OCI-LY3 (cell line): ENCODE results near the gene TULP4.

Experiments
- H2AFZ ChIP-seq: fragments of 200-600, 300-600 bp; shearing (Covaris generic); 2 replicates; pipeline ENCODE4 v1.6.0; 2014; ENCODE audit warnings: antibody characterized with exemption, low read depth, low read length
- H3K27ac ChIP-seq: fragments of 200-600, 300-600 bp; sonication (generic); 2 replicates; pipeline ENCODE4 v1.5.1; 2014; ENCODE audit warnings: mild to moderate bottlenecking, low read length, moderate library complexity, mixed read lengths
- H3K27me3 ChIP-seq: fragments of 200-600, 300-600 bp; sonication (generic); 2 replicates; pipeline ENCODE4 v1.6.1; 2014; ENCODE audit warnings: low read depth, low read length, mixed read lengths
- H3K36me3 ChIP-seq: fragments of 200-600, 300-600 bp; sonication (generic); replicated peaks from 2 replicates; pipeline ENCODE3; 2014; ENCODE audit warnings: low read depth, low read length, mixed read lengths
- H3K4me1 ChIP-seq: fragments of 300-600, 200-600 bp; sonication (generic); 2 replicates; pipeline ENCODE4 v1.6.1; 2014; ENCODE audit warnings: low read length, mixed read lengths
- H3K4me2 ChIP-seq: fragments of 200-600, 300-600 bp; sonication (generic); 2 replicates; pipeline ENCODE4 v1.6.1; 2014; ENCODE audit warnings: low read length, mixed read lengths
- H3K4me3 ChIP-seq: fragments of 300-600, 200-600 bp; sonication (generic); 2 replicates; pipeline ENCODE4 v1.5.1; 2014; ENCODE audit warnings: antibody characterized with exemption, mild to moderate bottlenecking, low read length, moderate library complexity
- H3K79me2 ChIP-seq: fragments of 300-600, 200-600 bp; shearing (Covaris generic); 2 replicates; pipeline ENCODE4 v1.6.1; 2014; ENCODE audit warnings: mild to moderate bottlenecking, low read length, mixed read lengths
- H3K9ac ChIP-seq: fragments of 300-600, 200-600 bp; shearing (Covaris generic); 2 replicates; pipeline ENCODE4 v1.6.0; 2014; ENCODE audit warnings: mild to moderate bottlenecking, low read length, moderate library complexity
- H3K9me3 ChIP-seq: fragments of 200-600, 300-600 bp; shearing (Covaris generic); 2 replicates; pipeline ENCODE4 v1.6.1; 2014; ENCODE audit warnings: low read length, mixed read lengths; ENCODE audit not compliant: insufficient read depth
- H4K20me1 ChIP-seq: fragments of 200-600, 300-600 bp; sonication (generic); 2 replicates; pipeline ENCODE4 v1.6.1; 2016; ENCODE audit warnings: low read length, mixed read lengths; ENCODE audit not compliant: insufficient read depth
- CTCF ChIP-seq: fragments of 200-600, 300-600 bp; sonication (generic); IDR thresholded peaks from 2 replicates; pipeline ENCODE4 v1.5.1; 2014; ENCODE audit warnings: antibody characterized with exemption, low read length, low read depth
- EZH2phosphoT487 ChIP-seq: fragments of 200-600 bp; shearing (Covaris generic); IDR thresholded peaks from 2 replicates; pipeline ENCODE4 v1.6.1; 2018; ENCODE audit warnings: antibody characterized with exemption, mixed run types, low read depth

TULP4 gene

GRCh38 chr6:158445426-158446085, 133.3 kb downstream of the TULP4 start:
- H3K4me3 ChIP-seq, result no peak overlapping the region
- H3K79me2 ChIP-seq, result no peaks in the 10 kb centered on the region
- H3K9ac ChIP-seq, result no peak overlapping the region
- TF ChIP-seq CTCF (no peak), EZH2phosphoT487 (no peak)
- no peaks in the 10 kb centered on the region for H4K20me1 ChIP-seq
- H3K27me3 ChIP-seq, result no peaks in the 10 kb centered on the region
- no peak overlapping the region for H3K27ac ChIP-seq
- no peaks in the 10 kb centered on the region for H3K36me3 ChIP-seq
- H2AFZ ChIP-seq, result no peak overlapping the region
- H3K9me3 ChIP-seq, result no peaks in the 10 kb centered on the region
- H3K4me1 ChIP-seq, result no peaks in the 10 kb centered on the region
- H3K4me2 ChIP-seq, result no peak overlapping the region

- Histone ChIP-seq H3K9ac (no peak overlapping the region), H3K36me3 (no peaks in the 10 kb centered on the region), H4K20me1 (no peaks in the 10 kb centered on the region), H3K4me1 (no peaks in the 10 kb centered on the region), H3K4me3 (no peak overlapping the region), H3K4me2 (no peak overlapping the region), H3K79me2 (no peaks in the 10 kb centered on the region), H3K27ac (no peak overlapping the region), H2AFZ (no peak overlapping the region), H3K27me3 (no peaks in the 10 kb centered on the region), H3K9me3 (no peaks in the 10 kb centered on the region)
- no peak for TF ChIP-seq CTCF
- TF ChIP-seq EZH2phosphoT487, result no peak
Measured at GRCh38 chr6:158448856-158449255, 136.6 kb downstream of the TULP4 start.

GRCh38 chr6:158452191-158452590, 139.9 kb downstream of the TULP4 start:
- Histone ChIP-seq H3K9ac (no peak overlapping the region), H3K9me3 (no peaks in the 10 kb centered on the region), H3K4me3 (no peak overlapping the region), H3K4me1 (no peaks in the 10 kb centered on the region), H3K36me3 (no peaks in the 10 kb centered on the region), H4K20me1 (no peaks in the 10 kb centered on the region), H3K4me2 (no peak overlapping the region), H3K27ac (no peak overlapping the region), H2AFZ (no peak overlapping the region), H3K79me2 (no peaks in the 10 kb centered on the region), H3K27me3 (no peaks in the 10 kb centered on the region)
- no peak for TF ChIP-seq CTCF
- TF ChIP-seq EZH2phosphoT487, result no peak

GRCh38 chr6:158457131-158457530, 144.9 kb downstream of the TULP4 start:
- Histone ChIP-seq H4K20me1 (no peaks in the 10 kb centered on the region), H3K36me3 (no peaks in the 10 kb centered on the region), H3K9me3 (no peaks in the 10 kb centered on the region)

More at GRCh38 chr6:158457131-158457530, 144.9 kb downstream of the TULP4 start:
- Histone ChIP-seq H3K27me3 (no peaks in the 10 kb centered on the region), H2AFZ (no peak overlapping the region), H3K4me1 (no peaks in the 10 kb centered on the region), H3K4me2 (no peak overlapping the region), H3K79me2 (no peaks in the 10 kb centered on the region), H3K9ac (no peak overlapping the region), H3K4me3 (no peak overlapping the region), H3K27ac (no peak overlapping the region)
- no peak for TF ChIP-seq EZH2phosphoT487
- TF ChIP-seq CTCF, result no peak
